Tibial artery (tissue), 4 donors: Measurements from ENCODE around the gene EPHB4.

ENCODE experiments used
- DNase-seq, 2 donors: peaks; one replicate each; pipeline ENCODE4 v3.0.0-alpha.2; 2019
- H3K27ac ChIP-seq, 2 donors: fragments of 200-600 bp; sonication (generic) in 1 of 2; 1 replicate in 1 of 2; 2 replicates in 1 of 2; pipeline ENCODE4 v1.5.1; 2018 to 2019; ENCODE audit warnings: mild to moderate bottlenecking in 1 of 2
- H3K27me3 ChIP-seq, 2 donors: fragments of 200-600 bp; sonication (generic) in 1 of 2; one replicate each; pipeline versions ENCODE4 v1.5.1 to v1.6.0; 2016 to 2019
- H3K36me3 ChIP-seq, 3 donors: fragments of 200-600 bp; sonication (generic) in 2 of 3; one replicate each; pipeline ENCODE4 v1.5.1; 2016 to 2019; ENCODE audit warnings: mild to moderate bottlenecking in 2 of 3
- H3K4me1 ChIP-seq, 4 donors: fragments of 200-600 bp; sonication (generic) in 2 of 4; 1 replicate in 3 of 4; 2 replicates in 1 of 4; pipeline ENCODE4 v1.5.1; 2016 to 2019
- H3K4me3 ChIP-seq, 2 donors: fragments of 200-600 bp; sonication (generic) in 1 of 2; 1 replicate in 1 of 2; 2 replicates in 1 of 2; pipeline ENCODE4 v1.5.1; 2018 to 2019; ENCODE audit warnings: mild to moderate bottlenecking in 2 of 2
- H3K9me3 ChIP-seq, 3 donors: fragments of 200-600 bp; sonication (generic) in 1 of 3; one replicate each; pipeline ENCODE4 v1.5.1; 2016 to 2019
- intact Hi-C: fragments of 100-400 bp; cut with DNase I; formaldehyde crosslinking; loops from one replicate; pipeline ENCODE4 v1.15.0; 2023; ENCODE audit warnings: low total_unique reads
- TF ChIP-seq, protein P1 (sequence below), 2 experiments: fragments of 200-600 bp in 1 of 2; fragments of 450-650 bp in 1 of 2; IDR thresholded peaks; one replicate each; pipeline ENCODE4 v1.5.1; 2017 to 2019; ENCODE audit warnings: antibody characterized with exemption in 2 of 2, mild to moderate bottlenecking in 1 of 2, moderate library complexity in 1 of 2

The EPHB4 gene

DNA sequence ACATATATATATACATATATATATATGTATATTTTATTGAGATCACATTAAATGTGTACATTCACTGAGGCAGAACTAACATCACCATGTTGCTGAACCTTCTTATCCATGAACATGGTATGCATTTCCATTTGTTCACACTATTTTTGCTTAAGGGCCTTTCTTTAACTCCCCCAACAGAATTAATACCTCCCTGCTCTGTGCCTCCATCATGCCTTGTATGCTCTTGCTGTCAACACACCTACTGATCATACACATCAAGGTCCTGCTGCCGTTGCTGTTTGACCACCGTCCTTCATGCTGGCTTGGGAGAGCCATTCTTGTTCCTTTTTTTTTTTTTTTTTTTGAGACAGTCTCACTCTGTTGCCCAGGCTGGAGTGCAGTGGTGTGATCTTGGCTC is 43.5 kb downstream of the EPHB4 start:
- Histone ChIP-seq H3K27me3 (peaks cover 0 to 49% of the 10 kb centered on the region in 2 donors), H3K9me3 (peaks cover 0 to 16% (median 11%) of the 10 kb centered on the region in 3 donors)
- intact Hi-C loops: no loop called here

DNA sequence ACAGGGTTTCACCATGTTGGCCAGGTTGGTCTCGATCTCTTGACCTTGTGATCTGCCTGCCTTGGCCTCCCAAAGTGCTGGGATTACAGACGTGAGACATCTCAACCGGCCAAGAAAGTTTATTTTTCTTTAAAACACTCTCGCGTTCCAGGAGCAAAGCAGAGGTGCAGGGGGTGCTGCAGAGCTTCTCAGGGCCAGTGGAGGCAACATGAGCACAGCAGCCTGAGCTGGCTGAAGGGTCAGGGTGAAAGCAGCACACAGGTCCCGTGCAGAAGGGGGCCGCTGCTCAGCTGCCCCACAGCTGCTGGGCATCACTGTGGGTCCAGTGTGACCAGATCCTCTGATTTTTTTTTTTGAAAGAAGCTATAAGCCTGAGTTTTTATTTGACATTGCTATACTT is 46.1 kb downstream of the EPHB4 start:
- Histone ChIP-seq H3K4me1 (no peaks in the 10 kb centered on the region), H3K4me3 (no peak overlapping the region), H3K36me3 (no peaks in the 10 kb centered on the region), H3K27me3 (peaks cover 0 to 37% of the 10 kb centered on the region in 2 donors), H3K9me3 (peaks cover 0 to 16% (median 11%) of the 10 kb centered on the region in 3 donors), H3K27ac (no peak overlapping the region)
- DNase-seq: no peak
- intact Hi-C loops: no loop called here
- TF ChIP-seq, protein P1, sequence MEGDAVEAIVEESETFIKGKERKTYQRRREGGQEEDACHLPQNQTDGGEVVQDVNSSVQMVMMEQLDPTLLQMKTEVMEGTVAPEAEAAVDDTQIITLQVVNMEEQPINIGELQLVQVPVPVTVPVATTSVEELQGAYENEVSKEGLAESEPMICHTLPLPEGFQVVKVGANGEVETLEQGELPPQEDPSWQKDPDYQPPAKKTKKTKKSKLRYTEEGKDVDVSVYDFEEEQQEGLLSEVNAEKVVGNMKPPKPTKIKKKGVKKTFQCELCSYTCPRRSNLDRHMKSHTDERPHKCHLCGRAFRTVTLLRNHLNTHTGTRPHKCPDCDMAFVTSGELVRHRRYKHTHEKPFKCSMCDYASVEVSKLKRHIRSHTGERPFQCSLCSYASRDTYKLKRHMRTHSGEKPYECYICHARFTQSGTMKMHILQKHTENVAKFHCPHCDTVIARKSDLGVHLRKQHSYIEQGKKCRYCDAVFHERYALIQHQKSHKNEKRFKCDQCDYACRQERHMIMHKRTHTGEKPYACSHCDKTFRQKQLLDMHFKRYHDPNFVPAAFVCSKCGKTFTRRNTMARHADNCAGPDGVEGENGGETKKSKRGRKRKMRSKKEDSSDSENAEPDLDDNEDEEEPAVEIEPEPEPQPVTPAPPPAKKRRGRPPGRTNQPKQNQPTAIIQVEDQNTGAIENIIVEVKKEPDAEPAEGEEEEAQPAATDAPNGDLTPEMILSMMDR (IDR thresholded peaks at IDR 0.05): no peak

More for the DNA sequence above, 43.5 kb downstream of the EPHB4 start:
- no peaks in the 10 kb centered on the region for H3K4me1 ChIP-seq
- DNase-seq: no peak
- TF ChIP-seq, protein P1 (IDR thresholded peaks at IDR 0.05): no peak
- no peaks in the 10 kb centered on the region for H3K36me3 ChIP-seq
- no peak overlapping the region for H3K4me3 ChIP-seq
- H3K27ac ChIP-seq: no peak overlapping the region

DNA sequence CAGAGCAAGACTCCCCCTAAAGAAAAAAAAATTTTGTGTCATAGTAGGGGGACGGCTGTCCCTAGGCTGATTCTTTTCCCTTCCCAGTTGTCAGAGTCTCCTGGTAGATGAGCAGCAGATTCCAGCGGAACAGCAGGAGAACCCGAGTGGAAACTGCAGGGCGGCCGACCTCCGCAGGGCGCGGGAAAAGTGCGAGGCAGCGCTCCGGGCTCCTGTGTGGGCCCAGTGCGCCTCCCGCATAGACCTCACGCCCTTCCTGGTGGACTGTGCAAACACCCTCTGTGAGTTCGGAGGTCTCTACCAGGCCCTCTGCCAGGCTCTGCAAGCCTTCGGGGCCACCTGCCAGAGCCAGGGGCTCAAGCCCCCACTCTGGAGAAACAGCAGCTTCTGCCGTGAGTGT is 48.0 kb downstream of the EPHB4 start:
- no peak overlapping the region for H3K4me3 ChIP-seq
- no peaks in the 10 kb centered on the region for H3K36me3 ChIP-seq
- H3K27me3 ChIP-seq: peaks cover 0 to 28% of the 10 kb centered on the region in 2 donors
- H3K27ac ChIP-seq: no peak overlapping the region
- intact Hi-C loops: no loop called here
- no peak for DNase-seq
- H3K4me1 ChIP-seq: no peaks in the 10 kb centered on the region
- TF ChIP-seq, protein P1 (IDR thresholded peaks at IDR 0.05): no peak
- H3K9me3 ChIP-seq: peaks cover 0 to 11% (median 6%) of the 10 kb centered on the region in 3 donors

DNA sequence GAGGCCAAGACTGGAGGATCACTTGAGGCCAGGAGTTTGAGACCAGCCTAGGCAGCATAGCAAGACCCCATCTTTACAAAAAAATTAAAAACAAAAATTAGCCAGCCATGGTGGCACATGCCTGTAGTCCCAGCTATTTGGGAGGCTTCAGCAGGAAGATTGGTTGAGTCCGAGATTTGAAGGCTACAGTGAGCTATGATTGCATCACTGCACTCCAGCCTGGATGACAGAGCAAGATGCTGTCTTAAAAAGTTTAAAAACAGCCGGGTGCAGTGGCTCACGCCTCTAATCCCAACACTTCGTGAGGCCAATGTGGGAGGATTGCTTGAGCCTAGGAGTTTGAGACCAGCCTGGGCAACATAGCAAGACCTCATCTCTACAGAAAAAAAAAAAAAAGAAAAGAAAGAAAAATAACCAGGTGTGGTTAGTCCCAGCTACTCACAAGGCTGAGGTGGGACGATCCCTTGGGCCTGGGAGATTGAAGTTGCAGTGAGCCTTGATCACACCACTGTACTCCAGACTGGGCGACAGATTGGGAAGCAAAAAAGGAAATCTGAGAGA is 49.2 kb downstream of the EPHB4 start:
- TF ChIP-seq, protein P1 (IDR thresholded peaks at IDR 0.05): no peak
- Histone ChIP-seq H3K4me1 (no peaks in the 10 kb centered on the region), H3K4me3 (no peak overlapping the region), H3K9me3 (peaks cover 0 to 5% (median 0%) of the 10 kb centered on the region in 3 donors), H3K27ac (no peak overlapping the region), H3K27me3 (peaks cover 0 to 35% of the 10 kb centered on the region in 2 donors), H3K36me3 (no peaks in the 10 kb centered on the region)
- intact Hi-C loops: no loop called here
- no peak for DNase-seq

DNA sequence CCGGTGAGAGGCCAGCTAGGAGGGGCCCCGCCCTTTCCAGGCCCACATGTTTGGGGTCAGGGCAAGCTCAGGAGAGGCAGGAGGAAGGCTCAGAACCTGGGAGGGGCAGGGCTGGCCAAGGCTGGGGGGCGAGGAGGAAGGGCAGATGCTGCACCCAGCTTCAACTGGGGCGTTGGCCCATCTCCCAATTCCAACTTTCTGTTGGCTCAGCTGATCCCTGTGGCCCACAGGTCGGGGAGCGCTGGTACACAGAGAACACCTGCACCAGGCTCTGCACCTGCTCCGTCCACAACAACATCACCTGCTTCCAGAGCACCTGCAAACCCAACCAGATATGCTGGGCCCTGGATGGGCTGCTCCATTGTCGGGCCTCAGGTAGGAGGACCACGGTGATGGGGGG is 53.8 kb downstream of the EPHB4 start:
- peaks cover 0 to 28% of the 10 kb centered on the region in 2 donors for H3K27me3 ChIP-seq
- TF ChIP-seq, protein P1 (IDR thresholded peaks at IDR 0.05): no peak
- no peak overlapping the region for H3K4me3 ChIP-seq
- H3K27ac ChIP-seq: no peak overlapping the region
- no peaks in the 10 kb centered on the region for H3K36me3 ChIP-seq
- DNase-seq: no peak
- H3K9me3 ChIP-seq: no peaks in the 10 kb centered on the region
- intact Hi-C loops: no loop called here
- H3K4me1 ChIP-seq: no peaks in the 10 kb centered on the region

DNA sequence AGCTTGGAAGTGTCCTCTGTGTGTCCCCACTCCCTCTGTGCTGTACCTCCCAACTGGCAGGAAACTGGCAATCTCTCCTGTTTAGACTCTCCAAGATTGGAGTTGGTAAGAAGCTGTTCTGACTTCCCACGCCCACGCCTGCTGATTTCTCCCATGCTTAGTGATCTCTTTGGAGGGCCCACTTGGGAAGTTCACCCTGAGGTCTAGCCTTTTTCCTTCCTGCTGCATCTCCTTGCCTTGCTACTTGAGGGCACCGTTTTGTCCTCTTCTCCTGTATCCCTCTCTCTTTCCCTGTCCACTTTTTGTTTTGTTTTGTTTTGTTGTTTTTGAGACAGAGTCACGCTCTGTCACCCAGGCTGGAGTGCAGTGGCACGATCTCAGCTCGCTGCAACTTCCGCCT is 58.5 kb downstream of the EPHB4 start:
- TF ChIP-seq, protein P1 (IDR thresholded peaks at IDR 0.05): no peak
- H3K4me3 ChIP-seq: no peak overlapping the region
- no peaks in the 10 kb centered on the region for H3K9me3 ChIP-seq
- H3K36me3 ChIP-seq: no peaks in the 10 kb centered on the region
- no peaks in the 10 kb centered on the region for H3K4me1 ChIP-seq
- no peak overlapping the region for H3K27ac ChIP-seq
- intact Hi-C loops: no loop called here
- DNase-seq: no peak
- H3K27me3 ChIP-seq: peaks cover 0 to 26% of the 10 kb centered on the region in 2 donors
